ENCODE measurements around the gene IFI44. TPM values are rescaled to one million over a fixed set of nuclear protein-coding genes. Genes with fewer than 3 reads are reported as not detected.

Gene IFI44
- polyA plus RNA-seq, 1 of the 3 experiments (the other 2 are of a cell fraction): 6.5 TPM

DNA sequence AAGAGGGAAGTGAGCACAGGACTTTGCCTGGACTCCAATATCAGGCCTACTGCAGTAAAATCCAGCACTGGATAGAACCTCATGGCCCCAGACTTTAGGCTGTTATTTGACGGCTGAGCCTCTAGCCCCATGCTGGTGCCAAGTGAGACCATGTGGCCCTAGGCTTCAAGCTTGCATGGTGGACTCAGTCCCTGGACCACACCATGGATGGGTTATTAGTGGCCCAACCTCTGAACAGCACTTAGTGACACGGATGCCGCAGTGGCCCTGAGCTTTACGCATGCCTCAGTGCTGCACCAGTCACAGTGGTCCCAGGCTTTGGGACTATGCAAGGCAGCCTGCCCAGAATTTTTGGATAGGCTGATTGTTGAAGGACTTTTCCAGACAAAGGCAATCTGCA lies 16.4 kb upstream of the IFI44 start:
- H3K27me3 ChIP-seq (ENCODE audit: insufficient read depth): no peaks in the 10 kb centered on the region
- POLR2A ChIA-PET: no interaction called here
- no peak overlapping the region for H3K9ac ChIP-seq
- no peaks in the 10 kb centered on the region for H3F3A ChIP-seq (replicated peaks; ENCODE audit: insufficient read depth)
- no peak overlapping the region for H3K4me3 ChIP-seq (ENCODE audit: low read depth in 2 of 2, low read length in 1 of 2)
- H3K9me2 ChIP-seq: no peaks in the 10 kb centered on the region
- no peak for TF ChIP-seq TCF12 (IDR thresholded peaks at IDR 0.05)
- CTCF ChIA-PET: interaction anchor here (0.6 to 1.0 kb wide), 2 partner anchors 40 to 493 kb away, joined by 3 read pairs; no protein-coding TSS in a partner anchor
- H3K27ac ChIP-seq (ENCODE audit: low read depth in 2 of 2, low read length in 1 of 2): no peak overlapping the region
- no peaks in the 10 kb centered on the region for H4K20me1 ChIP-seq (ENCODE audit: insufficient read depth)
- no peaks in the 10 kb centered on the region for H3K9me3 ChIP-seq
- DNase-seq: no peak
- H3K4me2 ChIP-seq: no peak overlapping the region
- H3K36me3 ChIP-seq (replicated peaks in 1 of 2; ENCODE audit: control insufficient read depth in 1 of 2, insufficient read depth in 2 of 2, low read length in 1 of 2): no peaks in the 10 kb centered on the region
- WGBS (ENCODE audit: low lambda C conversion rate): 100% methylated on average over 1 of the region's 4 CpGs
- no peaks in the 10 kb centered on the region; a peak in 1 of 4 replicates for H3K4me1 ChIP-seq (ENCODE audit: control insufficient read depth in 1 of 2, insufficient read depth in 2 of 2, low read depth in 1 of 2, low read length in 1 of 2)
- H2AFZ ChIP-seq (ENCODE audit: low read depth): no peak overlapping the region
- H3K79me2 ChIP-seq (ENCODE audit: insufficient read depth): no peaks in the 10 kb centered on the region

DNA sequence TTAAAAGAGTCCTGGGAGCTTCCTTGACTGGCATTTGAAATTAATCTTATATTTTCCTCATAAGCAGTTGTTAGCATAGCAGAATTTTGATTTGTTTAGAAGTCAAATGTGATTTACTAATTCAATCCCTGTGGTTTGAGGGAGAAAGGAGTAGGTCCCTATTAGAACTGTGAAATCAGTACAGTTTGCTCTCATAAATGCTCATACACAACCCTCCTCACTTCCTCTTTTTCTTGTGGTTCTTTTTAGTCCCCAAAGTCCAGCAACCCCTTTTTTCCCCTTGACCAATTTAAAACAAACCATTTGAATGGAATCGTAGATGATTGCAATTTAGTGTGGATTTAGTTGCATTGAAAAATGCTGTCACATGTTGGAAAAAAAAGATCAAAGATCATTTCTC lies 9.2 kb upstream of the IFI44 start:
- Histone ChIP-seq H3K9ac (no peak overlapping the region), H3K4me1 (ENCODE audit: control insufficient read depth in 1 of 2, insufficient read depth in 2 of 2, low read depth in 1 of 2, low read length in 1 of 2) (no peaks in the 10 kb centered on the region), H3K4me2 (no peak overlapping the region), H3K9me2 (no peaks in the 10 kb centered on the region), H3K27ac (ENCODE audit: low read depth in 2 of 2, low read length in 1 of 2) (no peak overlapping the region), H2AFZ (ENCODE audit: low read depth) (no peak overlapping the region), H3K9me3 (0 out of 2 replicates have a peak, but pooled peaks cover 6% of the 10 kb centered on the region), H3K36me3 (replicated peaks in 1 of 2; ENCODE audit: control insufficient read depth in 1 of 2, insufficient read depth in 2 of 2, low read length in 1 of 2) (peaks cover 0 to 7% of the 10 kb centered on the region in 2 experiments), H3K27me3 (ENCODE audit: insufficient read depth) (no peaks in the 10 kb centered on the region), H3F3A (replicated peaks; ENCODE audit: insufficient read depth) (no peaks in the 10 kb centered on the region), H4K20me1 (ENCODE audit: insufficient read depth) (no peaks in the 10 kb centered on the region), H3K79me2 (ENCODE audit: insufficient read depth) (no peaks in the 10 kb centered on the region), H3K4me3 (ENCODE audit: low read depth in 2 of 2, low read length in 1 of 2) (no peak overlapping the region)
- no peak for DNase-seq
- ChIA-PET CTCF (interaction anchor here (1.4 to 1.5 kb wide), 2 partner anchors 14 to 23 kb away, joined by 3 to 4 read pairs; no protein-coding TSS in a partner anchor), POLR2A (no interaction called here)
- TF ChIP-seq RCOR1 (IDR thresholded peaks at IDR 0.05; ENCODE audit: low read length): no peak
- TF ChIP-seq NFIC (IDR thresholded peaks at IDR 0.05; ENCODE audit: borderline replicate concordance): no peak
- TF ChIP-seq SMC3 (IDR thresholded peaks at IDR 0.05; ENCODE audit: low read depth, low read length): no peak
- no peak for TF ChIP-seq MXI1 (IDR thresholded peaks at IDR 0.05; ENCODE audit: low read depth, low read length)
- no peak for TF ChIP-seq POLR2AphosphoS5 (IDR thresholded peaks at IDR 0.05; ENCODE audit: low read depth, low read length)
- TF ChIP-seq, protein P1, sequence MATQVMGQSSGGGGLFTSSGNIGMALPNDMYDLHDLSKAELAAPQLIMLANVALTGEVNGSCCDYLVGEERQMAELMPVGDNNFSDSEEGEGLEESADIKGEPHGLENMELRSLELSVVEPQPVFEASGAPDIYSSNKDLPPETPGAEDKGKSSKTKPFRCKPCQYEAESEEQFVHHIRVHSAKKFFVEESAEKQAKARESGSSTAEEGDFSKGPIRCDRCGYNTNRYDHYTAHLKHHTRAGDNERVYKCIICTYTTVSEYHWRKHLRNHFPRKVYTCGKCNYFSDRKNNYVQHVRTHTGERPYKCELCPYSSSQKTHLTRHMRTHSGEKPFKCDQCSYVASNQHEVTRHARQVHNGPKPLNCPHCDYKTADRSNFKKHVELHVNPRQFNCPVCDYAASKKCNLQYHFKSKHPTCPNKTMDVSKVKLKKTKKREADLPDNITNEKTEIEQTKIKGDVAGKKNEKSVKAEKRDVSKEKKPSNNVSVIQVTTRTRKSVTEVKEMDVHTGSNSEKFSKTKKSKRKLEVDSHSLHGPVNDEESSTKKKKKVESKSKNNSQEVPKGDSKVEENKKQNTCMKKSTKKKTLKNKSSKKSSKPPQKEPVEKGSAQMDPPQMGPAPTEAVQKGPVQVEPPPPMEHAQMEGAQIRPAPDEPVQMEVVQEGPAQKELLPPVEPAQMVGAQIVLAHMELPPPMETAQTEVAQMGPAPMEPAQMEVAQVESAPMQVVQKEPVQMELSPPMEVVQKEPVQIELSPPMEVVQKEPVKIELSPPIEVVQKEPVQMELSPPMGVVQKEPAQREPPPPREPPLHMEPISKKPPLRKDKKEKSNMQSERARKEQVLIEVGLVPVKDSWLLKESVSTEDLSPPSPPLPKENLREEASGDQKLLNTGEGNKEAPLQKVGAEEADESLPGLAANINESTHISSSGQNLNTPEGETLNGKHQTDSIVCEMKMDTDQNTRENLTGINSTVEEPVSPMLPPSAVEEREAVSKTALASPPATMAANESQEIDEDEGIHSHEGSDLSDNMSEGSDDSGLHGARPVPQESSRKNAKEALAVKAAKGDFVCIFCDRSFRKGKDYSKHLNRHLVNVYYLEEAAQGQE (IDR thresholded peaks at IDR 0.05; ENCODE audit: low read depth, low read length): no peak
- TF ChIP-seq, protein P2, sequence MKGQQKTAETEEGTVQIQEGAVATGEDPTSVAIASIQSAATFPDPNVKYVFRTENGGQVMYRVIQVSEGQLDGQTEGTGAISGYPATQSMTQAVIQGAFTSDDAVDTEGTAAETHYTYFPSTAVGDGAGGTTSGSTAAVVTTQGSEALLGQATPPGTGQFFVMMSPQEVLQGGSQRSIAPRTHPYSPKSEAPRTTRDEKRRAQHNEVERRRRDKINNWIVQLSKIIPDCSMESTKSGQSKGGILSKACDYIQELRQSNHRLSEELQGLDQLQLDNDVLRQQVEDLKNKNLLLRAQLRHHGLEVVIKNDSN (IDR thresholded peaks at IDR 0.05; ENCODE audit: borderline replicate concordance, low read depth): no peak
- no peak for TF ChIP-seq YY1 (IDR thresholded peaks at IDR 0.05; ENCODE audit: low read depth)
- 85% methylated on average over 1 of the region's 1 CpG for WGBS (ENCODE audit: low lambda C conversion rate)
